Stimulated activated naive CD8-positive, alpha-beta T cell treated with anti-CD3 and anti-CD28 coated beads, Interleukin-15, Interleukin-2, amounts not matched to agents 100 U/mL and 50 U/mL, for 24 hours (primary cell): ENCODE measurements around the gene IFIT1B.
"Not testable (repeated sequence)": the region's sequence is repeated elsewhere in the genome, so short reads cannot be mapped to it uniquely, and the experiment has no call there.

Source experiments
- ATAC-seq: fragments of 150-1000 bp; cut with Tn5 transposase; one replicate; pipeline ENCODE4 v1.10.0; 2021
- DNase-seq: peaks from one replicate; pipeline ENCODE4 v3.0.0; 2021

Gene IFIT1B

DNA sequence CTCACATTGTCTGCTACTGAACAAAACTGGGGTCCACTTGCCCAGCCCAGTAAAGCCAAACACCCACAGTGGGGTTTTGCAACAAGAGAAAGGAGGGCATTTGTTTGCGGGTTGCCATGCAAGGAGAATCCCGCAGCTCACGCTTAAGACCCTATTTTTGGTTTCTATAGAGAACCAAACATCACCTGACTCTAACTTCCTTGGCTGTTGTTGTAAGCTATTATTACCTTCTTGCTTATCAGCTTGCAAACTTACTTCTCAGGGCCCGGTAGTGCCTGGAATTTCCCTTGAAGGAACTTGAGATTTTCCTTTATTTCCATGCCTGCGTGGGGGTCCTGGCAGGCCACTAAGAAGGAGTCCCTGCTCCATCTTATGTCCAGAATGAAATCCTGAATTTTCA, 29.4 kb upstream of the IFIT1B start:
- ATAC-seq = no peak
- DNase-seq = no peak

DNA sequence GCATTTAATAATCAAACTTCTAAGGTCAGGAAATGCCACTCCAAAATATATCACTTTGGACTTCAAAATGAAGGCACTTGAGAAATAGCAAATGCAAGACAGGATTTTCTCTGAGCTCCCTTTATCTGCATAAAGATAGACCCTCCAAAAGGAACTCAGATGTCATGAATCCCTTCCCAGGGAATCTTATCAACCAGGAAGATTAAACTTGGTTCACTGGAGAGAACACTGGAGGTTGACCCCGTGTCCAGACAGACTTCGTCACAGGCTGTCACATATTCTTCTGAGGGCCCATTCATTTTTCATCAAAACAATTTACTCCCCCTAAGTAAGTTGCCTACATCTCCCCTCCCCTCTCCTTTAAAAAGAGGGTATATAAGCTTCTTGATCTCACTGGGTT, 28.9 kb upstream of the IFIT1B start:
- DNase-seq (no peak), ATAC-seq (no peak)

DNA sequence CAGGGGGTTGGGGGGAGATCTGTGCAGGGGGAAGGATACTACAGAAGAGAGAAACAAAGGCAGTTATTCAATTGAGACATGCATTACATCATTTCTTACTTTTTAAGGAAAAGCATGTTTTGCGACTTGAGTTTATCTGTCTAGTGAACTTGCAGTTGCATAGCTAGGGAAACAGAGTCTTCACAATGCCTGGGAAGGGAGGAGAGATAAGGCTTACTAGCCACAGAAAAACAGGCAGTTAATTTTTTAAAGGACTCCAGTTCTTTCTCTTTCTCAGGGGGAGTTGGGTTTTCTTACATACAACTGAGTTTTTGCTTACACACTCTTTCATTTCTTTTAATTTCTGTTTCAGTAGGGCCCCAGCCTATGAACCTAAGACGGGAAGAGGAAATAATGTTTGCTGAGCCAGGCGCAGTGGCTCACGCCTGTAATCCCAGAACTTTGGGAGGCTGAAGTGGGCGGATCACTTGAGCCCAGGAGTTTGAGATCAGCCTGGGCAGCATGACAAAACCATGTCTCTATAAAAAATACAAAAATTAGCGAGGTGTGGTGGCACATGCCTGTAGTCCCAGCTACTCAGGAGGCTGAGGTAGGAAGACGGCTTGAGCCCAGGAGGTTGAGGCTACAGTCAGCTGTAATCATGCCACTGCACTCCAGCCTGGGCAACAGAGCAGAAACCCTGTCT, 27.1 kb upstream of the IFIT1B start:
- DNase-seq, ATAC-seq: not testable (repeated sequence)

DNA sequence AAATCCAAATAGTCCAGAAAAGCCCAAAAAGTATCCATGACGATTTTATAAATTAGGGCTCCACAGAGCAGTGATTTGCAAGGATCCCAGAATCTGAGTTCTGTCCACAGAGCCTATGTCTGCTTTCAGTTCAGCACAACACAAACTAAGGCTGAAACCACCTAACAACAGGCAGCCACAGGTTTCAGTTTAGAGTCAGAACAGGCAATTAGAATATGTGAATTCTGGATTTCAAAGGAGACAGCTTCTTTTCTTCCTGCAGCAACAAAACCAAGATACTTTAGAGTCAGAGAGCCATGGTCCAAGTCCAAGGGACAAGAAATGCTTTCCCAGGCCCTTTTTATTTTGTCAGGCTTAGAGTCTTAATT, 26.5 kb upstream of the IFIT1B start:
- no peak for DNase-seq
- ATAC-seq = peak; percentile 37

DNA sequence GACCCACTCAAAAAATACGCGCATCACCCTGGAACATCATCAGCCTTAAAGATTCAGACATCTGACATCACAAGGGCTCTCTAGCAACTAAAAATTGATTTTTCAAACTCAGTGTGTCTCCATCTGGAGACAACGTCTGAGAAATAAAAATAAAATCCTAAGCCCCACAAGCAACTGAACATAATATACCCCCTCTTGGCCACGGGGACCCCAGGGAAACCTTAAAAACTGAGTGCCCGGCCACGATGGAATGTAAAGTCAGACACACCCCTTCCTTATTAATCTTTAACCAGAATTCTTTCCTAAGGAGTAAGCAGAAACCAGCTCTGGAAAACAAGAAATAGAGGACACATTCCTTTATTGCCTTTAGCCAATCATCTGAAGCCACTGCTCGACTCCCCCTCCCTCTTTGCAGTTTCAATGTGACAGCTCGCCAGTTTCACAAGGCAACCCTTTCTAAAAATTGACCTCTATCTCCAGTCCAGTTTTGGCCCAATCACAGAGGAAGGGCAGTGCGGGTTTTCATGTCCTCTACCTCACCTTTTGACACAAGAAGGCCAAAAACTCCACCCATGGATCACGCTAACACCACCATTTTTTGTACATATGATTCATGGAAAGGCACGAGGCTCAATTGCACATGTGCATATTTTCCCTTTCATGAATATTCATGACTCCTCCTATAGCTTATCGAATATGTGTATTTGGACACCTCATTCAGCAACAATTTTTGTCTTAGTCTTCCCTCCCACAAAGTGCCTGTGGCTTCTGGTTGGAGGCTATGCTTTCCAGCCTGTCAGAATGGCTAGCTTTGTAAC, 25.9 kb upstream of the IFIT1B start:
- no peak for ATAC-seq

DNA sequence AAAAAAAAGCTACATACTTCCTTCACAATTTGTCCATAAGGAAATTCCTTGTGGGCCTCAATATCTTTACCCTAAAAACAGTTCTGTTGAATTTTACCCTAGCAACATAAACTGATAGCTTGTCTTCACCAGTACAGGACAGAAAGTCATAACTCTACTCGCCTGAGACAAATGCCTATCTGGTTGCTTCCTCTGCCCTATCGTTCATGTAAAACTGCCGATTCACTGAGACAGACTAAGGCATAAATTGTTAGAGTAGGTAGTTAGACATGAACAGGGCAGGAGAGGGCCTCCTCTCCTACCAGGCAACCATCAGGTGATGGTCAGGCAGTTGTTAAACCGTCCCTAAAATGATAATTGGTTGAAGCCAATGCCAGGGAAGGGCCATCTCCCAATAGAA, 25.1 kb upstream of the IFIT1B start:
- DNase-seq = no peak

More for the DNA sequence above, 25.9 kb upstream of the IFIT1B start:
- DNase-seq = no peak

DNA sequence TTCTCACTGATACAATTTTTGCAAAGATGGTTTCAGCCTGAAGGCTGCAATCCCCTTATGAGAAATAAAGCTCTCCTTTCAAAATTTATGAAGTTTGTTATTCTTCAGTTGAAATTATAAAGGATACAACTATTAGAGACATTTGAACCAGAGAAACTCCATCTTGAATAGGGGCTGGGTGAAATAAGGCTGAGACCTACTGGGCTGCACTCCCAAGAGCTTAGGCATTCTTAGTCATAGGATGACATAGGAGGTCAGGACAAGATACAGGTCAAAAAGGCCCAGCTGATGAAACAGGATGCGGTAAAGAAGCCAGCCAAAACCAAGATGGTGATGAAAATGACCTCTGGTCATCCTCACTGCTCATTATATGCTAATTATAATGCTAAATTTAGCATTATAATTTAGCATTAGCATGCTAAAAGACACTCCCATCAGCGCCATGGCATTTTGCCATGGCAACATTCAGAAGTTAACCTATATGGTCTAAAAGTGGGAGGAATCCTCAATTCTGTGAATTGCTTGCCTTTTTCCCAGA, 22.4 kb upstream of the IFIT1B start:
- no peak for DNase-seq
- no peak for ATAC-seq

More for the DNA sequence above, 25.1 kb upstream of the IFIT1B start:
- ATAC-seq = no peak

DNA sequence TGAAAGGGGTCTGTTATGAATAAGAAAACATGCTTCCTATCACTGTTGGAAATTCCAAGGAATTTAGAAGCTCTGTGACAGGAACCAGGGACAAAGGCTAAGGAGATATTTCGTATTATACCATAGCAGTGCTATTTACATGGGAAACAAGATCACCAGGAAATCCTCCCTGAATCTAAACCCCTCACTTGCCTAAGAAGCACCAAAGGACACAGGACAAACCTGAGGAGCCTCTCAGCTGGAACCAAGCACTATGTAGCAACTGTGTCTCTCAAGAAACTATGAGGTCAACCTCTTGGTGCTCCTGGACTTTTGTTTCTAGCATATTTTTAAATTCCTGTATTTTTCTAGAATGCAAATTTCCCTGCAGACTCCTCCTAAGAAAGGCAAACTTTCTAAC, 20.8 kb upstream of the IFIT1B start:
- ATAC-seq (no peak), DNase-seq (no peak)

DNA sequence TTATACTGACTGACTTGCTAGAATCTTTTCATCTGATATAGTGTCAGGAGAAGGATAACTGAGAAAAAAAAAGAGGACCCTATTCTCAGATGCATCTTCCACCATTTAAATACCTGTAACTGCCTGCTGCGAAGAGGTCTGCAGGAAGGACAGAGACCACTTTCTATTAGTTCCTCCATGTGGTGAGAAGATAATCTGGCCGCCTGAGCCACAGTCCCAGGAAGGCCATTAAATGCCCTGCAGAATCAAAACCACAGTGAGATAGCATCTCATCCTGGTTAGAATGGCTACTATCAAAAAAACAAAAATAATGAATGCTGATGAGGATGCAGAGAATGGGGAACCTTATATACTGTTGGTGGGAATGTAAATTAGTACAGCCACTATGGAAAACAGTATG, 19.9 kb upstream of the IFIT1B start:
- ATAC-seq (no peak), DNase-seq (no peak)

DNA sequence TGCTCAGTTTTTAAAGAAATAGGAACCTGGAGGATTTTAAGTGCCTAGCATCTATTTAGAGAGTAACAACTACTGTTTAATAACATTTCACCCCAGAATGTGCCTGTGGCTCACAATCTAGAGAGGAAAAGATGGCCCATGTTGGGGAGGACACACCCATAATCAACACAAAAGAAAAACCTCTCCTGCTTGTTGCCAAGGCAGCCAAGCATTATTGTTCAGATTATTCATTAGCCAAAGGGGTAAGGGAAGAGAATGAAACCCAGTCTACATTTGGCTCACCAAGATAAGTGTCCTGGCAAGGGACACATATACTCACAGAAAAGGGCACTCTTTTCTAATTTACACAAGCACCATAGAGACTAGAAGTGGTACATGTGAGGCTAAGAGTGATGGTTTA, 17.7 kb upstream of the IFIT1B start:
- no peak for DNase-seq
- no peak for ATAC-seq

DNA sequence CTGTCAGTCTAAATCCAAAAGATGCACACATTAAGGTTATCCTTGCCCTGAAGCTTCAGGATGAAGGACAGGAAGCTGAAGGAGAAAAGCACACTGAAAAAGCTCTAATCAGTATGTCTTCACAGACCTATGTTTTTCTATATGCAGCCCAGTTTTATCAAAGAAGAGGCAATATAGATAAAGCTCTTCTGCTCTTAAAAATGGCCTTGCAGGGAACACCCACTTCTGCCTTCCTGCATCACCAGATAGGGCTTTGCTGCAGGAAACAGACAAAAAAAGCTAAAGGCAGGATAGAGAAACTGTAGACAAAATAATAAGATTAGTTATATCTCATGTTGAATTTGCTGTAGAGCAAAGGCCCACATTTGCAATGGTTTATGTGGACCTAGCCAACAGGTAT, 14.9 kb upstream of the IFIT1B start:
- DNase-seq (no peak), ATAC-seq (no peak)

DNA sequence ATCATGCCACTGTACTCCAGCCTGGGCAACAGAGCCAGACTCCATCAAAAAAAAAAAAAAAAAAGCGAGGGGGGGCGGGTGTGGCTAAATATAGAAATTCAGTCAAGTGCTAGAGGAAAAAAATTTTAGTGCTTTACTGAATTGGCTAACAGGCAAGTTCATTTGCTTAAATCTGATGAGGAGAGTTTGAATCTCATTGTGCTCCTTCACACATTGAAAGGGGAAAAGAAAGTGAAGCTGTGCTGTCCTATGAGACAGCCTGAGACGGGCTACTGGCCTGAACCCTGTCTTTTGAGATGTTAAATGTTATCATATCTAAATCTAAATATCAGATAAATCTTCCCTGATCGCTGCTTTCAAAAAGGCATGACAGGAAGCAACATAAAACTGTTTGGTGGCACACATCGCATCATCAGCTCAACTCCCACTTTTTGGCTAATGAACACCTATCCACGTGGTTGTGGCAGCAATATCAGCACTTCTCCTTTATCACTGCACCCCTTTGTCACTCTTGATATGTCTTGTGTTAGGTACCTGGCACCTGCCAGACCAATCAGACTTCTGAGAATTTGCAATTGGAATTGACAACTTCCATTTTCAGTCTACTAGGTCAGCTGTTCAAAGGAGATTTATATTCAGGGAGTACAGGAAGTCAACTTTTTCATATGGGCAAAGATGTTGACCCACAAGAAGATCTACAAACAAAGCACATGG, 14.0 kb upstream of the IFIT1B start:
- DNase-seq (no peak), ATAC-seq (no peak)

DNA sequence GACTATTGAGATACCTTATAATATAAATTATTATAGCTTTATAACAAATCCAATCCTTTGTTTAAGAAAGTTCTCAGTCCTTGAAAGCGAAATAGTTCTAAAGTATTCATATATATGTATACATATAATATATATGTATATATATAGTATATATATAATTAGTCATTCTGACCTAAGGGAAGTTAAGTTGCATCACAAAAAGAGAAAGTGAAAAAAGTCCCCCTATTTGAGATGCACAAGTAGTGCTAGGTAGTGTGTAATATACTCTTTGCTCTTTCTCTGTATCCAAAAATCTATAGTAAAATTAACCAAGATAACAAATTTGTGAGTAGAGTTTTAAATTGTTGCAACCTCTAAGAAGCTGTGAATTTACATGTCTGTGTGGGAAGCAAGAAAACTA, 13.3 kb upstream of the IFIT1B start:
- ATAC-seq (no peak), DNase-seq (no peak)

DNA sequence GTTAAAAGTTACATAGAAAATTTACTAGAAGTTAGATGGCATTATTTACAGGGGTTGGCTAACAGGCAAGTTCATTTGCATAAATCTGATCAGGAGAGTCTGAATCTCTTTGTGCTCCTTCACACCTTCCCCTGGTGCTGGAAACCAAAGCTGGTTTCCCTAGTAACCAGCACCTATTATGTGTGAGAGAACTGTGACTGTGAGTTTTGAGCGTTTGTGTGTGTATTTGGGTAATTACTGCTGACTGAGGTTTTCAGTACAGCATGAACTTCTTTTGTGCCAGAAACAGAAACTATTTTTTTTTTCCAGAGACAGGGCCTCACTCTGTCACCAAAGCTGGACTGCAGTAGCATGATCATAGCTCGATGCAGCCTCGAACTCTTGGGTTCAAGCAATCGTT, 10.3 kb upstream of the IFIT1B start:
- peak; percentile 40 for ATAC-seq

DNA sequence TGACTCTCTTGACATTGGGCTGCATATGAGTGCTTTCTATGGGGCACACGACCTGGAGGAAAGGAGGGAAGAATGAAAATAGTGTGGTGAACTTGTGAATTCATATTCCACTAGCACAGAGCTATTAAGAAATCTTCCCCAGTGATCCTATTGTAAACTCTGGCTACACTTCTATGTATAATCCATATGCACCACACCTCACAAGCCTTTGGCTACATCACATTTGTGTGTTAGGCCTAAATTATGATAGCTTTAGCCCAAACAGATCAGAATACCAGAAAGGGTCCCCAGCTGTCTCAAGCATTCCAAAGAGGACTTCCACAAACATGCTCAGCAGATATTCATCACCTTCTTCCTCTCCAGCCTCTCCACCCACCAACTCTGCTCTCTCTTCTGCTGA, 9.7 kb upstream of the IFIT1B start:
- ATAC-seq = no peak
- DNase-seq = no peak

More for the DNA sequence above, 10.3 kb upstream of the IFIT1B start:
- DNase-seq = no peak

DNA sequence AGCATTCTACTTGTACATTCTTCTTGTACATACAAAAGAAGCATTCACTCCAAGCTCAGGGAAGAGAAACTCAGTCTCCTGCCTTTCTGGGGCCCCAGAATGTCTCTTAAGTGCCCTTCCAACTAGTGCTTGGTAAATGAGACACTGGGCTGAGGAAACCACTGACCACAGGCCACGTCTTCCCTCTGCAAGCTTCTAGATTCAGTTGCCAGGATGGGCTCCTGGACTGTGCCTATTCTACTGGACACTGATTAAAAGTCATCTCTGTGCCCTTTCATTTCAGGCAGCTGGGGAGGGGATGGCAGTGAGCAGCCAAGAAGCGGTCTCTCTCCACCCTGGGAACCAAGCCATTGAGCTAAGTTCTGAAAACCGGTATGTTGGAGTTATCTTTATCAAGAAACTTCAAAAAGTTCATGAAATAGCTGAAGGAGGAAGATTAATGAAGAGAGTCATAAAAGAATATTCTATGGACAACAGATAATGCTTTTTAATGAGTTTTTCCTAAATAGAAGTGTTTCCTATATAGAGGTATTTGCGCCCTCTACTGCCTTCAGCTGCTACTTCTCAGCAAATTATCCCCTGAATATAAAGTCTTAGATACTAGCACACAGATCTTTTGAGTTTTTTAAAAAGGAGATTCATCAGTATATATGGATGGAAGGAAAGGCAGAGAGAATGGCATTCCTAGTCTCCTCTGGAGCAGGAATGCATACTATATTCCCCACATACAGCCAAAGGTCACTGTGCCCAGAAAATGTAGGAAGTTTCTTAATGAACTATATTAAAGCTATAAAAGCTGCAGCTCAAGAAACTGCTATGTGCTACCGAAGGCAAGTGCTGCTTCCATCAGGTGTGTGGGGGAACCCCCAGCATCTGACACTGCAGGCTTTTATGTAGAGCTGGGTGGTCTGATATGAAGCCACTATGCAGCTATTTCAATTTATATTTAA, 8.4 kb upstream of the IFIT1B start:
- DNase-seq (no peak), ATAC-seq (no peak)

DNA sequence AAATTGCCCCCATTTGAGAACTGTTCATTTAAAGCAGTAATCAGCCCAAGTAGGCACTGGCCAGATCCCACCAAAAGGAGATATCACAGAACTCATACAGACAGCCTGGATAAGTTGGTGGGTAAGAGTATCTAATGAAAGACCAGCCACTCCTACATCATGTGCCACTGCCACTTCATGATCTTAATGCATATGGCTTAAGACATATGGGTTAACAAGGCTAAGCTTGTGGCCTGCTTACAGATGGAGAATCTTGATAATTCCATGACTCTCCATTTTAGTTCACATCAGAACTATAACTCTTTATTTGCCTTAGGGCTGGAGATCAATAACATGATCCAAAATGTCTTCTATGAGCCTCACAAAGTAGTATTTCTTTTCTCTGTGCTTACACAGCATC, 6.8 kb upstream of the IFIT1B start:
- no peak for DNase-seq
- ATAC-seq = no peak

DNA sequence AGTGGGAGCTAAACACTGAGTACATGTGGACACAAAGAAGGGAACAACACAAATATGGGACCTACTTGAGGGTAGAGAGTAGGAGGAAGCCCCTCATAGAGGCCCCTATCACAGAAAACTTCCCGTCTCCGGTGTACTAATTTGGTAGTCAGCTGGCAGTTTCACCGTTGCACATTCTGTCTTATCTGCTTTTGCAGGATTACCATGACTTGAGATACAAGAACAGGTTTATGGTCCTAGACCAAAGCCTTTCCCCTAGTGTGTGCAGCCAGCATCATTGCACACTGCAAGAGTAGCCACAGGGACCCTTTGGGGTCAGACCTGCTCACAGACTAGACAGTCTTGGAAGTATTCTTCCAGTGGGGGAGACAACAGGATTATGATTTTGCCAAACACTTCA, 5.9 kb upstream of the IFIT1B start:
- no peak for ATAC-seq
- DNase-seq = no peak

DNA sequence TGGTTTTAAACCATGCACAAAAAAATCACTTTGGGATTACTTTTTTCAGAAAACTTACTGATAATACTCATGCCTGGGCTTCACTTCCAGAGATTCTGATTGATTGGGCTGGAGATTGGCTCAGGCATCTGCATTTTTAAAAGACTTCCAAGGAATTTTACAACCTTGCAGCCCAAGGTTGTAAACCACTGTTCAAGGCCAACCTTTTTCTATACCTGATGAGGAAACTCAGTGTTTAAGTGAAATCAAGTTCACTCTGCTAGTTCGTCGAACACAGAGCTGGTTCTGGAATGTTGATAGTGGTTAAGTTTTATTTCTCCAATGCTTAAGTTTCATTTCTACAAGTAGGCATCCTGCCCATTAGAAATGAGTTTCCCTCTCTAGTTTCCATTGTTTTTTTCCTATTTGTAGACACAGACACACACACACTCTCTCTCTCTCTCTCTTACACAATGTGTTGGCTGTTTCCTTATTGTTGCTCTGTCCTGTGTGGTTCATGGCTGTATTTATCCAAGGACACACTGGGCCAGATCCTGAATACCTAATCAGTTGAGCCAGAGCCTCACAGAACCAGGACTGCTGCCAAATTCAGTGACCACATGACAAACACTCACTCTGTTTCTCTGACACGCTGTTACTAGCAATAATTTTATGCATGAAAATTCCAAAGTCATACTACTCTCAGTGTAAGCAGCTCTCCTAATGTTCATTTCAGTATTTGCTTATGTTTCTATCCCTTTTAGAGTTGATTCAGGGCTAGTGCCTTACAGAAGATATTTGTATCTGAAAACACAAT, 3.7 kb upstream of the IFIT1B start:
- DNase-seq (no peak), ATAC-seq (no peak)

DNA sequence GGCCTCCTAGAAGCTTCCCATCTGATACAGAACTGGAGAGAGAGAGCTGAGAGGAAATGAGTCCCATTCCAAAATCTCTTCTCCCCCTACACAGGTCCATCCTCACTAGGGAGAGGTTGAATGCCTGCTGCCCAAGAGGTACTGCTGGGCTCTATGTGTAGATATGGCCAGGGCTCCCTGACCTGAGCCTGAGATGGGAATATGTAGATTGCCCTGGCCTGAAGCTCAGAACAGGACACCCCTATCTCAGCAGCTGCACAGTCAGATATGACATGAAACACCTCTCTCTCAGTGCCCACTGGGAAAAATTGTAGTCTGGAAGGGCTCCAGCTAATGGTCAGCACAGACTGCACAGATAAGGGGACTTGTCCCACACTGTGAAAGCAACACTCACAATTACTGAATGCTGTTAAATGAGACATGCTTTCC, 3.1 kb upstream of the IFIT1B start:
- ATAC-seq (no peak), DNase-seq (no peak)

DNA sequence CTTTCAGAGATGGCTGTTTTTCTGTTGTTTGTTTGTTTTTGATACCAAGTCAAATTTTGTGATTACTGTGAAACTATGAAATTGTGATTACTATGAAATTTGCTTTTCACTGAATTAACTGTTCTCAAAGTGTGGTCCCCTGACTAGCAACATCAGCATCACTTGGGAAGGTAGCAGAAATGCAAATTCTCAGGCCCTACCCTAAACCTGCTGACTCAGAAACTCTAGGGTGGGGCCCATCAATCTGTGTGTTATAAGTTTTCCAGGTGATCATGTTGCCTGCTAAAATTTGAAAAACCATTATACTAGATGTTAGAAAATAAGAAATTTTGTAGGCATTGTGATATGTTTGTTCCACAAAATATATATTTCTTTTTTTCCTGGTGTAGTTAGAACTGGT, 1.2 kb downstream of the IFIT1B start:
- DNase-seq (no peak), ATAC-seq (no peak)
